ENCODE results near the gene KRT5. TPM values are rescaled to one million over a fixed set of nuclear protein-coding genes. Genes with fewer than 3 reads are reported as not detected.
"Not testable (repeated sequence)": the region's sequence is repeated elsewhere in the genome, so short reads cannot be mapped to it uniquely, and the experiment has no call there.

KRT5 gene
- total and polyA plus RNA-seq, 3 donors from 2014 or later = 0.39 to 2.6 (median 1.1) TPM

GRCh38 chr12:52488736-52489135 is 31.5 kb downstream of the KRT5 start:
- TF ChIP-seq CTCF (IDR thresholded peaks at IDR 0.05) (no peak), POLR2A (IDR thresholded peaks at IDR 0.05) (no peak)
- Histone ChIP-seq H3K27ac (no peak overlapping the region), H3K4me1 (peaks cover under 1% of the 10 kb centered on the region), H3K4me3 (no peak overlapping the region), H3K27me3 (no peaks in the 10 kb centered on the region), H3K9me3 (no peaks in the 10 kb centered on the region), H3K36me3 (ENCODE audit: low read depth, missing control alignments) (no peaks in the 10 kb centered on the region)
- intact Hi-C loops (cut with DNase I; ENCODE audit: low total_unique reads) = no loop called here
- no peak for DNase-seq

- 85 to 94% methylated on average over 14 to 15 of the region's 15 CpGs for WGBS, 2 donors
- H3K4me3 ChIP-seq; H3K27me3 ChIP-seq; H3K9me3 ChIP-seq; H3K36me3 ChIP-seq (ENCODE audit: low read depth, missing control alignments); intact Hi-C loops (cut with DNase I; ENCODE audit: low total_unique reads); H3K4me1 ChIP-seq; DNase-seq; H3K27ac ChIP-seq: not testable (repeated sequence)
Measured at GRCh38 chr12:52487744-52488443, 32.3 kb downstream of the KRT5 start.

- 53 to 58% methylated on average over 1 of the region's 1 CpG for WGBS, 2 donors
- Histone ChIP-seq H3K4me1 (no peaks in the 10 kb centered on the region), H3K36me3 (ENCODE audit: low read depth, missing control alignments) (no peaks in the 10 kb centered on the region), H3K9me3 (no peaks in the 10 kb centered on the region), H3K27me3 (no peaks in the 10 kb centered on the region), H3K4me3 (no peak overlapping the region), H3K27ac (no peak overlapping the region)
- DNase-seq = no peak
- intact Hi-C loops (cut with DNase I; ENCODE audit: low total_unique reads) = no loop called here
- TF ChIP-seq POLR2A (IDR thresholded peaks at IDR 0.05) (no peak), CTCF (IDR thresholded peaks at IDR 0.05) (no peak)
Measured at GRCh38 chr12:52487211-52487610, 33.0 kb downstream of the KRT5 start.

- no peak for DNase-seq
- no peaks in the 10 kb centered on the region for H3K4me1 ChIP-seq
- no peak overlapping the region for H3K27ac ChIP-seq
- no peaks in the 10 kb centered on the region for H3K9me3 ChIP-seq
- TF ChIP-seq POLR2A (IDR thresholded peaks at IDR 0.05) (no peak), CTCF (IDR thresholded peaks at IDR 0.05) (no peak)
- no peaks in the 10 kb centered on the region for H3K27me3 ChIP-seq
- no peak overlapping the region for H3K4me3 ChIP-seq
- WGBS, 2 donors = 83 to 89% methylated on average over 5 of the region's 5 CpGs
- H3K36me3 ChIP-seq (ENCODE audit: low read depth, missing control alignments) = no peaks in the 10 kb centered on the region
- intact Hi-C loops (cut with DNase I; ENCODE audit: low total_unique reads) = no loop called here
Measured at GRCh38 chr12:52486166-52487105, 33.8 kb downstream of the KRT5 start.

GRCh38 chr12:52480073-52480472 is 40.1 kb downstream of the KRT5 start:
- Histone ChIP-seq H3K4me3 (no peak overlapping the region), H3K4me1 (no peaks in the 10 kb centered on the region), H3K9me3 (no peaks in the 10 kb centered on the region), H3K27ac (no peak overlapping the region), H3K27me3 (no peaks in the 10 kb centered on the region), H3K36me3 (ENCODE audit: low read depth, missing control alignments) (no peaks in the 10 kb centered on the region)
- no peak for DNase-seq
- no peak for TF ChIP-seq CTCF (IDR thresholded peaks at IDR 0.05)
- no peak for TF ChIP-seq POLR2A (IDR thresholded peaks at IDR 0.05)
- intact Hi-C loops (cut with DNase I; ENCODE audit: low total_unique reads) = no loop called here
- 51 to 55% methylated on average over 3 of the region's 3 CpGs for WGBS, 2 donors
